Neutrophil (primary cell): ENCODE results near the gene CACNA1C.

Source experiments
- H3K27ac ChIP-seq: fragments of 200-600 bp; sonication (generic); 2 replicates; pipeline ENCODE4 v1.5.1; 2016; ENCODE audit warnings: mild to moderate bottlenecking, moderate library complexity
- H3K27me3 ChIP-seq: fragments of 200-600 bp; sonication (generic); 2 replicates; pipeline ENCODE4 v1.6.0; 2016; ENCODE audit warnings: mild to moderate bottlenecking
- H3K36me3 ChIP-seq: fragments of 200-600 bp; sonication (generic); 2 replicates; pipeline ENCODE4 v1.5.1; 2017
- H3K4me1 ChIP-seq, 2 experiments: fragments of 200-600 bp in 1 of 2; sonication (generic) in 1 of 2; 1 replicate in 1 of 2; 2 replicates in 1 of 2; pipeline versions ENCODE4 v1.5.1 to v1.6.1; 2013 to 2016; ENCODE audit warnings: low read depth in 1 of 2, low read length in 1 of 2, mild to moderate bottlenecking in 1 of 2, moderate library complexity in 1 of 2; ENCODE audit not compliant: control insufficient read depth in 1 of 2, insufficient read depth in 1 of 2
- H3K4me3 ChIP-seq, 2 experiments: fragments of 200-600 bp in 1 of 2; sonication (generic) in 1 of 2; 1 replicate in 1 of 2; 2 replicates in 1 of 2; pipeline ENCODE4 v1.5.1; 2013 to 2016; ENCODE audit warnings: low read depth in 1 of 2, low read length in 1 of 2, mild to moderate bottlenecking in 1 of 2, moderate library complexity in 1 of 2
- H3K9me3 ChIP-seq: fragments of 200-600 bp; sonication (generic); 2 replicates; pipeline ENCODE4 v1.5.1; 2016
- CTCF ChIP-seq: fragments of 200-600 bp; sonication (generic); IDR thresholded peaks from 2 replicates; pipeline ENCODE4 v1.5.1; 2016; ENCODE audit warnings: antibody characterized with exemption

Gene CACNA1C

GRCh38 chr12:2302711-2303580 is 250.2 kb downstream of the CACNA1C start:
- no peaks in the 10 kb centered on the region for H3K36me3 ChIP-seq
- H3K4me1 ChIP-seq, result peaks cover 15 to 21% of the 10 kb centered on the region in 2 experiments
- no peaks in the 10 kb centered on the region for H3K9me3 ChIP-seq
- H3K4me3 ChIP-seq, result no peak overlapping the region
- no peaks in the 10 kb centered on the region for H3K27me3 ChIP-seq
- TF ChIP-seq CTCF, result no peak
- no peak overlapping the region for H3K27ac ChIP-seq

- no peak for TF ChIP-seq CTCF
- peaks cover 16 to 23% of the 10 kb centered on the region in 2 experiments for H3K4me1 ChIP-seq
- H3K27ac ChIP-seq, result no peak overlapping the region
- no peaks in the 10 kb centered on the region for H3K9me3 ChIP-seq
- H3K27me3 ChIP-seq, result no peaks in the 10 kb centered on the region
- no peaks in the 10 kb centered on the region for H3K36me3 ChIP-seq
- no peak overlapping the region for H3K4me3 ChIP-seq
Observed at GRCh38 chr12:2304223-2304622, 251.4 kb downstream of the CACNA1C start.

- TF ChIP-seq CTCF, result no peak
- Histone ChIP-seq H3K4me1 (peaks cover 20 to 27% of the 10 kb centered on the region in 2 experiments), H3K9me3 (no peaks in the 10 kb centered on the region), H3K27ac (no peak overlapping the region), H3K36me3 (no peaks in the 10 kb centered on the region), H3K27me3 (no peaks in the 10 kb centered on the region), H3K4me3 (no peak overlapping the region)
Observed at GRCh38 chr12:2306012-2306411, 253.2 kb downstream of the CACNA1C start.

- Histone ChIP-seq H3K4me1 (peaks cover 20 to 27% of the 10 kb centered on the region in 2 experiments), H3K9me3 (no peaks in the 10 kb centered on the region), H3K4me3 (no peak overlapping the region), H3K27me3 (no peaks in the 10 kb centered on the region), H3K27ac (peak overlapping the region; percentile 17), H3K36me3 (no peaks in the 10 kb centered on the region)
- no peak for TF ChIP-seq CTCF
Observed at GRCh38 chr12:2306735-2307134, 253.9 kb downstream of the CACNA1C start.

GRCh38 chr12:2307550-2307949 is 254.8 kb downstream of the CACNA1C start:
- Histone ChIP-seq H3K27ac (peak overlapping the region; percentile 17), H3K4me1 (peaks cover 20 to 27% of the 10 kb centered on the region in 2 experiments), H3K36me3 (no peaks in the 10 kb centered on the region), H3K9me3 (no peaks in the 10 kb centered on the region), H3K27me3 (no peaks in the 10 kb centered on the region), H3K4me3 (no peak overlapping the region)
- TF ChIP-seq CTCF, result no peak
